Measurements from ENCODE around the gene SLC5A10.
"Not testable (repeated sequence)": the region's sequence is repeated elsewhere in the genome, so short reads cannot be mapped to it uniquely, and the experiment has no call there.

SLC5A10 gene

DNA sequence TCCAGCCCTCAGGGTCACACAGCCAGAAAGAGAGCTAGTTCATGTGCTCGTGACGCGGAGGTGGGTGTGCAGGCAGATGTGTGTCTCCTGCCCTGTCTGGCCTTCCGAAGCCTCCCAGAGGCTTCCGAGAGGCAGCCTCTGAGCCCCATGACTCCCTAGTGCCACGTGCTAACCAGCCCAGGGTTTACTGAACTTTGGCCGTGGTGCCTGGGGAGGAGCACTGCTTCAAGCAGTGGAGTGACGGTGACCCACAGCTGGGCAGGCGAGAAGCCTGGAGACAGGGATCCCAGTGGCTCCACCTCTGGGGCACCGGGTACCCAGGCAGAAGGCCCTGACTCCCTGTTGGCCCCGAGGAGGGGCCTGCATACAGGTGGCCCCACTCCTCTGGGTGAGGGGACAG lies 76.7 kb downstream of the SLC5A10 start:
- not testable (repeated sequence) for H3K9me3 ChIP-seq (ENCODE audit: control insufficient read depth, insufficient read depth, low read length); H3K4me1 ChIP-seq (ENCODE audit: control insufficient read depth, insufficient read depth, low read length); DNase-seq (ENCODE audit: low read depth, low spot score); H3K27ac ChIP-seq (ENCODE audit: low read length); H3K36me3 ChIP-seq (ENCODE audit: control insufficient read depth, insufficient read depth, low read length); H3K4me3 ChIP-seq (ENCODE audit: low read length); H3K27me3 ChIP-seq (ENCODE audit: control insufficient read depth, insufficient read depth, low read length)
- no CpG with 5 or more reads among the region's 11 CpGs for WGBS (ENCODE audit: insufficient coverage, insufficient read length)

DNA sequence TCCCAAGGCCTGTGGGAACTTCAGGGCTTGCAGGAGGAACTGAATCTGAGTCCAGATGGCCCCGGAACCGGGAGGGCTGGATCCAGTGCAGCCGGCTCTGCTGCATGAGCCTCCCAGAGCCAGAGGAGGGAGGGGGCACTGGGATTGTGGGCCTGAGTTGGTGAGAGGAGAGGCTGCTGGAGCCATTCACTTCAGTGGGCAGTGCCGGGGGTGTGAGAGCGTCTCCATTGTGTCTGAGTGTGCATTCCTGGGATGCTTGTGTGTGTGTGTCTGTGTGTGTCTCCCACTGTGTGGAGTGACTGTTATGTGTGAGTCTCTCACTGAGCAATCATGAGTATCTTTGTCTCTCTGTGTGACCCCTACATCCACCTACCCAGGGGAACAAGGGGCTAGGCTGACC lies 77.8 kb downstream of the SLC5A10 start:
- not testable (repeated sequence) for H3K4me1 ChIP-seq (ENCODE audit: control insufficient read depth, insufficient read depth, low read length); H3K27ac ChIP-seq (ENCODE audit: low read length); H3K36me3 ChIP-seq (ENCODE audit: control insufficient read depth, insufficient read depth, low read length); H3K9me3 ChIP-seq (ENCODE audit: control insufficient read depth, insufficient read depth, low read length); H3K4me3 ChIP-seq (ENCODE audit: low read length); DNase-seq (ENCODE audit: low read depth, low spot score); H3K27me3 ChIP-seq (ENCODE audit: control insufficient read depth, insufficient read depth, low read length)
- WGBS (ENCODE audit: insufficient coverage, insufficient read length) = no CpG with 5 or more reads among the region's 5 CpGs

GRCh38 chr17:19030771-19031449 lies 78.9 kb downstream of the SLC5A10 start:
- DNase-seq (ENCODE audit: low read depth, low spot score) = not testable (repeated sequence)
- no CpG with 5 or more reads among the region's 5 CpGs for WGBS (ENCODE audit: insufficient coverage, insufficient read length)

GRCh38 chr17:19031729-19032128 lies 79.8 kb downstream of the SLC5A10 start:
- WGBS (ENCODE audit: insufficient coverage, insufficient read length) = no CpG with 5 or more reads among the region's 4 CpGs
- not testable (repeated sequence) for H3K4me1 ChIP-seq (ENCODE audit: control insufficient read depth, insufficient read depth, low read length); DNase-seq (ENCODE audit: low read depth, low spot score); H3K27ac ChIP-seq (ENCODE audit: low read length); H3K9me3 ChIP-seq (ENCODE audit: control insufficient read depth, insufficient read depth, low read length); H3K27me3 ChIP-seq (ENCODE audit: control insufficient read depth, insufficient read depth, low read length); H3K4me3 ChIP-seq (ENCODE audit: low read length); H3K36me3 ChIP-seq (ENCODE audit: control insufficient read depth, insufficient read depth, low read length)

More at GRCh38 chr17:19030771-19031449, 78.9 kb downstream of the SLC5A10 start:
- not testable (repeated sequence) for H3K36me3 ChIP-seq (ENCODE audit: control insufficient read depth, insufficient read depth, low read length); H3K4me1 ChIP-seq (ENCODE audit: control insufficient read depth, insufficient read depth, low read length); H3K27me3 ChIP-seq (ENCODE audit: control insufficient read depth, insufficient read depth, low read length); H3K27ac ChIP-seq (ENCODE audit: low read length); H3K9me3 ChIP-seq (ENCODE audit: control insufficient read depth, insufficient read depth, low read length); H3K4me3 ChIP-seq (ENCODE audit: low read length)

- H3K27ac ChIP-seq (ENCODE audit: low read length) = not testable (repeated sequence)
- no CpG with 5 or more reads among the region's 24 CpGs for WGBS (ENCODE audit: insufficient coverage, insufficient read length)
Measured at GRCh38 chr17:19032377-19032988, 80.5 kb downstream of the SLC5A10 start.

GRCh38 chr17:19036186-19036585 lies 84.2 kb downstream of the SLC5A10 start:
- H3K36me3 ChIP-seq (ENCODE audit: control insufficient read depth, insufficient read depth, low read length); H3K4me1 ChIP-seq (ENCODE audit: control insufficient read depth, insufficient read depth, low read length); H3K4me3 ChIP-seq (ENCODE audit: low read length); DNase-seq (ENCODE audit: low read depth, low spot score); H3K9me3 ChIP-seq (ENCODE audit: control insufficient read depth, insufficient read depth, low read length); H3K27me3 ChIP-seq (ENCODE audit: control insufficient read depth, insufficient read depth, low read length); H3K27ac ChIP-seq (ENCODE audit: low read length): not testable (repeated sequence)
- WGBS (ENCODE audit: insufficient coverage, insufficient read length) = no CpG with 5 or more reads among the region's 6 CpGs

More at GRCh38 chr17:19032377-19032988, 80.5 kb downstream of the SLC5A10 start:
- H3K27me3 ChIP-seq (ENCODE audit: control insufficient read depth, insufficient read depth, low read length); DNase-seq (ENCODE audit: low read depth, low spot score); H3K9me3 ChIP-seq (ENCODE audit: control insufficient read depth, insufficient read depth, low read length); H3K4me3 ChIP-seq (ENCODE audit: low read length); H3K4me1 ChIP-seq (ENCODE audit: control insufficient read depth, insufficient read depth, low read length); H3K36me3 ChIP-seq (ENCODE audit: control insufficient read depth, insufficient read depth, low read length): not testable (repeated sequence)

- not testable (repeated sequence) for H3K4me3 ChIP-seq (ENCODE audit: low read length); H3K9me3 ChIP-seq (ENCODE audit: control insufficient read depth, insufficient read depth, low read length); DNase-seq (ENCODE audit: low read depth, low spot score); H3K4me1 ChIP-seq (ENCODE audit: control insufficient read depth, insufficient read depth, low read length); H3K27me3 ChIP-seq (ENCODE audit: control insufficient read depth, insufficient read depth, low read length); H3K36me3 ChIP-seq (ENCODE audit: control insufficient read depth, insufficient read depth, low read length); H3K27ac ChIP-seq (ENCODE audit: low read length)
- WGBS (ENCODE audit: insufficient coverage, insufficient read length) = no CpG with 5 or more reads among the region's 6 CpGs
Measured at GRCh38 chr17:19037547-19037946, 85.6 kb downstream of the SLC5A10 start.

DNA sequence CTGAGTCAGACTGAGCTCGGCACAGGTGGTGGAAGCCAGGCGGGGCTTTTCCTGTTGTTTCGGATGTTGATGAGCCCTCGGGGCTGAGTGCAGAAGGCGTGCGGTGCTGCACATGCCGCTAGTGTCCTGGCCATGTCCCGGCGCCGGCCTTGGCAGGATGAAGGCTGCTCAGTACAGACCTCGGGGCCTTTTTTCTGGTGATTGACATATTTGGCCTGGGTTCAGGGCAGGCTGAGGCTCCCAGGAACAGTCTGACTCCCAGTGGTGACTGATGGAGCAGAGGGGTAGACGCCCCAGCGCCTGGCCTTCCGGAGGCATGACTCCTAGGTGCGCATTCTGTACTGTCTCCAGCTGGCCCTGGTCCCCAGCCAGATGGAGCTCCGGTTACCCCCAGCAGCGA lies 86.0 kb downstream of the SLC5A10 start:
- not testable (repeated sequence) for H3K27me3 ChIP-seq (ENCODE audit: control insufficient read depth, insufficient read depth, low read length); DNase-seq (ENCODE audit: low read depth, low spot score); H3K4me3 ChIP-seq (ENCODE audit: low read length); H3K4me1 ChIP-seq (ENCODE audit: control insufficient read depth, insufficient read depth, low read length); H3K9me3 ChIP-seq (ENCODE audit: control insufficient read depth, insufficient read depth, low read length); H3K36me3 ChIP-seq (ENCODE audit: control insufficient read depth, insufficient read depth, low read length); H3K27ac ChIP-seq (ENCODE audit: low read length)
- WGBS (ENCODE audit: insufficient coverage, insufficient read length) = no CpG with 5 or more reads among the region's 17 CpGs

GRCh38 chr17:19038730-19039129 lies 86.8 kb downstream of the SLC5A10 start:
- no CpG with 5 or more reads among the region's 12 CpGs for WGBS (ENCODE audit: insufficient coverage, insufficient read length)
- H3K27ac ChIP-seq (ENCODE audit: low read length); H3K27me3 ChIP-seq (ENCODE audit: control insufficient read depth, insufficient read depth, low read length); H3K9me3 ChIP-seq (ENCODE audit: control insufficient read depth, insufficient read depth, low read length); H3K4me1 ChIP-seq (ENCODE audit: control insufficient read depth, insufficient read depth, low read length); H3K36me3 ChIP-seq (ENCODE audit: control insufficient read depth, insufficient read depth, low read length); H3K4me3 ChIP-seq (ENCODE audit: low read length); DNase-seq (ENCODE audit: low read depth, low spot score): not testable (repeated sequence)

DNA sequence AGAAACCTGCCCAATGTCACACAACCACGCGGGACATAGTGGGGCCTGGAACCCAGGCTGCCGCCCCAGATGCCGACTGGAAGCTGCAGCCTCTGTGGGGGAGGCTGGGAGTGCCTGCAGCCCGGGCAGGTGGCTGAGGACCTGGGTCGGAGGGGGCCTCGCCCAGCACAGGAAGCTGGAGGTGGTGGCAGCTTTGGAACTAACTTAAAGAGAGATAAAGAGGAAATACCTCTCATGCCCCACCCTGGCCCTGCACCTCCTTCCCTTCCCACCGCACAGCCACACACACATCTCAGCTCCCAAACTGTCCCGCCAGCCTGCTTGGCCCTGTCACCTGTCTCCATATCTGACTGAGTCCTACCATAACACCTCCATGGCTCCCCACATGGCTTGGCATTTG lies 88.4 kb downstream of the SLC5A10 start:
- not testable (repeated sequence) for H3K4me1 ChIP-seq (ENCODE audit: control insufficient read depth, insufficient read depth, low read length); H3K36me3 ChIP-seq (ENCODE audit: control insufficient read depth, insufficient read depth, low read length); DNase-seq (ENCODE audit: low read depth, low spot score); H3K27ac ChIP-seq (ENCODE audit: low read length); H3K27me3 ChIP-seq (ENCODE audit: control insufficient read depth, insufficient read depth, low read length); H3K9me3 ChIP-seq (ENCODE audit: control insufficient read depth, insufficient read depth, low read length); H3K4me3 ChIP-seq (ENCODE audit: low read length)
- no CpG with 5 or more reads among the region's 9 CpGs for WGBS (ENCODE audit: insufficient coverage, insufficient read length)

GRCh38 chr17:19041871-19042270 lies 89.9 kb downstream of the SLC5A10 start:
- H3K4me1 ChIP-seq (ENCODE audit: control insufficient read depth, insufficient read depth, low read length); H3K27ac ChIP-seq (ENCODE audit: low read length); H3K36me3 ChIP-seq (ENCODE audit: control insufficient read depth, insufficient read depth, low read length); H3K4me3 ChIP-seq (ENCODE audit: low read length); H3K27me3 ChIP-seq (ENCODE audit: control insufficient read depth, insufficient read depth, low read length); H3K9me3 ChIP-seq (ENCODE audit: control insufficient read depth, insufficient read depth, low read length); DNase-seq (ENCODE audit: low read depth, low spot score): not testable (repeated sequence)
- no CpG with 5 or more reads among the region's 10 CpGs for WGBS (ENCODE audit: insufficient coverage, insufficient read length)

All from iPS DF 6.9 (cell line).